Right forelimb (tissue), 1 donor: ENCODE data around the gene OR51B5.
"Not testable (repeated sequence)": the region's sequence is repeated elsewhere in the genome, so short reads cannot be mapped to it uniquely, and the experiment has no call there.

Experiments used
- DNase-seq: peaks from one replicate; pipeline ENCODE4 v3.0.0-alpha.2; 2018

OR51B5 gene, protein sequence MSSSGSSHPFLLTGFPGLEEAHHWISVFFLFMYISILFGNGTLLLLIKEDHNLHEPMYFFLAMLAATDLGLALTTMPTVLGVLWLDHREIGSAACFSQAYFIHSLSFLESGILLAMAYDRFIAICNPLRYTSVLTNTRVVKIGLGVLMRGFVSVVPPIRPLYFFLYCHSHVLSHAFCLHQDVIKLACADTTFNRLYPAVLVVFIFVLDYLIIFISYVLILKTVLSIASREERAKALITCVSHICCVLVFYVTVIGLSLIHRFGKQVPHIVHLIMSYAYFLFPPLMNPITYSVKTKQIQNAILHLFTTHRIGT

DNA sequence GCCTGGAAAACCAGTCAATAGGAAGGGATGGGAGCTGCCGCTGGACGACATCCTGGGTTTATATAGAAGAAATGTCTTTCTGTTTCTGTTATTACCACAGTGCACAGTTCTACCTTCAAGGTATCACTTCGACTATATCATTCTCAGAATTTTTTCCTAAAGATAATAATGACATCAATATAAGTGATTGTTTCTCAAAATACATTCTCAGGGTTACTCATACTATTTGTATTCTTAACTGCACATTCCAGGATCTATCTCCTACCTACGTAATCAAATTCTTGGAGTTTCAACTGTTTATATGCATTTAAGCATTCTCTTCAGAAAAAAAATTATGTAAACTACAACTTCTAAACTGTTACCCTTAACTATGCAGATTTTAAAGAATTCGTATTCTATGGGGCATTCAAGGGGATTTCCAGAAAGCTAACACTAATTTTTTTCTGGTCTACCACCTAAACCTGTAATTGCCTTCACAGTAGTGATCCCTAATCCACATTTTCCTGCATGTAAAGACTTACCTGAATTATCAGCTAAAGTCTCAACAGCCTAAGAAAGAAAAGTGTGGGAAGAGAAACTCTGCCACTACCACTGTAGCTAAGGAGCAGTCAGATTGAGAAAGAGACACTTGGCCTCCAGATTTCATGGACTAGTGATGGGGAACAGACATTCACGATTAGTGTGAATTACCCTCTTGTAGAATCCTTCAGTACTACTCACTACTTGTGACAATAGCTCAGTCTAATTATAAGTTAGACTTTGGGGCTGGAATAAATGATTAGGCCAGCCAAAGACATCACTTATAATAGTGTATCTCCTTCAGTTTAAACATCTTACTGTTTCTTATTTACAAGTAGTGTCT, at the start of gene OR51B5:
Gene OR51B5 (minus strand): TSS at position 51 of the 862 bp plus-strand sequence. CDS start 0 bp downstream, at position 51.
- no peak for DNase-seq

DNA sequence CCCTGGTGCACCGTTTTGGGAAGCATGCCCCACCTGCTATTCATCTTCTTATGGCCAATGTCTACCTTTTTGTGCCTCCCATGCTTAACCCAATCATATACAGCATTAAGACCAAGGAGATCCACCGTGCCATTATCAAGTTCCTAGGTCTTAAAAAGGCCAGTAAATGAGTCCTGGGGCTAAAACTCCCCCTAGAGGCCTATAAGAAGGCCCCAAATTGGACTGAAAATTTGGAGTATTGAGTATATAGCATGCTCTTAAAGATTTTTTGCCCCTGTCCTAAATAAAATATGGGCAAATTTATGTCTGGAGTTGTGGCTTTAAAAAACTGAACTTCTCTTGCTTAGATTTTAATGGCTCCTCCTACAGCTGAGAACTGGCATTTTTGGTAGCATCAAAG, 46.9 kb upstream of the OR51B5 start:
- no peak for DNase-seq

DNA sequence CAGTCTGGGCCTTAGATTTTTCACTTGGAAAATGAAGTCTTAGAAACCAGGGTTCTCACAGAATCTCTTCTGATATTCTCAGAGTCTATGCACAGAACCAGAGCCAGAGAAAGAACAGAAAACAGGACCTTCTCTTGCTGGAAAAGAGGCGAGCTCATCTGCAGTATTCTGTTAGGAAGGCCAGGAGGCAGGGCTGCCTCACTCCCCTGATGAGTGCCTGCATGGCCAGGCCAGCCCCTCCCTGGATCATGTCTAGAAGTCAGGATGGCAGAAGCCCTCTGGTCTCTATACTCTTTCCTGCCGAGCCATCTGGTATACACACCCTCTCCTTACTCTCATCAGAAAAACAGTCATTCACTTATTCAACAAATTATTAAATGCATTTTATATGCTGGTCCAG, 41.0 kb upstream of the OR51B5 start:
- no peak for DNase-seq

DNA sequence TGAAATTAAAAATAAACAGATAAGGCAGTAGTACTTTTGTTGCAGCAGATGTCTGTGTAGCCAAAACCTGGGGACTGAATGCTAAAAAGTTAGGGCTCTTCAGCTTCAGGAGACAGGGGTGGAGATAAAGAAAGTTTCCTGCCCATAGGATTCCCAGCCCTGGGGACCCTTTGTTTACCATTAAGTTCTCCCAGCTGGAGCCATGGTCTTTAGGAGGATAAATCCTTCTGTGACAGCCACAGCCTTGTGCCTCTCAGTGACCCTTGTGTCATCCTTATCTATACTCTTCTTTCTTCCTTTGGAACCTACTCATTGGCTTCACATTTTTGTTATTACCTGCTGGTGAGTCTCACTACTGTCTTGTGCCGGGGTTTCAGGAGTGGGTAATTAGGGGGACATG, 40.3 kb upstream of the OR51B5 start, which contains the start of gene OR51M1:
Gene OR51M1 (plus strand): TSS at position 237 of the 400 bp plus-strand sequence. CDS start 5,587 bp downstream, outside the sequence.
- no peak for DNase-seq

DNA sequence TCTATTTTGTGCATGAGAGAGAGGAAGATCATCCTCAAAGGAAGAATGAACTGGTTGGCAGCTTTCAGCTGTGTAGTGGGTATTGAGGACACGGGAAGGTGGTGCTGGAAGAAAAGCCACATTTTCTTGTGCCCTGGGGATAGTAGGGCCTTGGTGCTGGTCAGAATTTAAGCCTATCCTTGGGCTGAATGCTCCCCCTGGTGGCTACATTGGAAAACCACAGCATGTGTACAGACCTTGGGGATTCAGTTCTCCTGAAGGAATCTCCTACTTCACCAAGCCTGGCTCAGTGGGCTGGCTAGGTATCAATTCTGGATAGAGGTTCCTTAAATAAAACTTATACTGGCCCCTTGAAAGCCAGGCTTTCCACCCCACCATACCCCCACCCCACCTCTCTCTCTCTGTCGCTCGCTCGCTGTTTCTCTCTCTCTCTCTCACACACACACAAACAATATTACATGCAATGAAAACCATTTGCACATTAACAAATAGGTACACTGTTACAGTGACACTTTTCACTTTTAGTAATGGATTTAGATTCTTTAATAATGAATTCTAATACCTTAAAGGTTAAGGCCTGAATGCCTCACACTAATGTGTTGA, 37.5 kb upstream of the OR51B5 start:
- peak; percentile 47 for DNase-seq

DNA sequence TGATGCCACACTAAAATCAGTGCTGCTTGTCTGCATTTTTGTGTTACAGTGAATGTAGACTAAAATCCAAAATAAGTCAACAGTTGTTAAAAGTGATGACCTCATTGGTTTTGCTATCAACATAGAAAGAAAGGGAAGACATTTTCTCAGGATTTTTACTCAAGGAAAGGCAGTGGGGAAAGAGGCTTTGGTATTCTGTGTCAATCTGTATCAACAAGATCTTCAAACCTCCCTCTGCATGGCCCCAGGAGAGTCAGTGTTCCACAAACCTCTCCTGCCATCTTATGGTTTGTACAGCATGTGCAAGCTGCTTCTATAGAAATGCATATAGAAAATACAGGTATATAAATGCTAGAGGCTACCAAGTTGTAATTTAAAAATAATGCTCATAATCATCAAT, 26.5 kb upstream of the OR51B5 start:
- no peak for DNase-seq

DNA sequence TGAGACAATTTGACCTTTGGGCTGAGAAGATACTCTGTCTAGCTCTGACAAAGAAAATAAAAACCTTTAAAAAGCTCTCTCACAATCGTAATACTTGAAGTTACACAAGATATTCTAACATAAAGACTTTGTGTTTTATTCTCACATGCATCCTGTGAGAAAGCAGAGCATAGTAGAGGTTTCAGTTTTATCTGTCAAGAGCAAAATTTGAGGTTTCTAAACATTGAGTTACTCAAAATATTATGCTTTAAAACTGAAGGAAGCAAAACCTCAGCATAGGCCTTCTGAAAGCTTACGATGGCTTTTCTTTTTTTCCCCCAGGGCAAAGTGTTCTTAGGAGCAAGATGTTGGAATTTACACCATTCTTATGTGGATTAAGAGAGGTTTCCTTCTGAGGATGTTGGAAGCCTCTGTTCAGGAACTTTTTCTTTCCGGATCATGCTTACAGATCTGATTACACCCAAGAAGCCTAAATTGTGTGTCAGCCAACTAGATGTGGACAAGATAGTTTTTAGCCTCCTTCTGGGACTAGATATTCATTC, 25.2 kb upstream of the OR51B5 start:
- DNase-seq: no peak

DNA sequence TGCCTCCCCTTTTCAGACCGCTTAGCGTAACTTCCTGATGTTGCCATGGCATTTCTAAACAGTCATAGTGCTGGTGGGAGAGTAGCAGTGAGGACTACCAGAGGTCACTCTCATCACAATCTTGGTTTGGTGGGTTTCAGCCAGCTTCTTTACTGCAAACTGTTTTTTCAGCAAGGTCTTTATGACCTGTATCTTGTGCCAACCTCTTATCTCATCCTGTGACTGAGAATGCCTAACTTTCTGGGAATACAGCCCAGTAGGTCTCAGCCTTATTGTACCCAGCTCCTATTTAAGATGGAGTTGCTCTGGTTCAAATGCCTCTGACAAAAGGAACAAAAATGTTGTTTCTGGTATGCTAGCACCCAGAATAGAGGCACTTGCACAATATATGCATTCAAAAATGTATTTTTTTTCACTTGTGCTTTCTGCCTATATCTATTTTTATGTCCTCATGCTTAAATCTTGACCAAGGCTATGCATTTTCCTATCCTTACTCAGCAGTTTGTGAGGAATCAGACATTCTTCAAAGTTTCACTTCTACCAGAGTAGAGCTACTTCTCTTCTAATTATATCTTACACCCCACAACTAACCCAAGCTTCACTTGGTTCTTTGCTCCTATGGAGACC, 24.2 kb upstream of the OR51B5 start:
- DNase-seq: no peak

DNA sequence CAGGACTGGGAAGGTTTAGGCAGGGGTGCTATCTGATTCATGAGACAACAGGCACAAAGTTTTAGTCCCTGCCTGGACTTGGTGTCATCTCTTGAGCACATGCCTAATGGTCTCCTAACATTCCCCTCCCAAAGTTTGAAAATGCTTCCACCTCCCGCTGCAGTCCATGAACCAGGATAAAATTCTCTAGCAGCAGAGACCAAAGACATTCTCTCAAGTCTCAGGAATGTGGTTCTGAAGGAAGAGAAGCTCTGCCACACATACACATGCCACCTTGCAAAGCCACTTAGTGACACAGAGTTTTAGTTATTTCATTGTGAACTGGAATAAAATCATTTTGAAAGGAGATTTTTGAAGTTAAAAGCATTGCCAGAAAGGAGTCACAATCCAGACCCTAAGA, 23.5 kb upstream of the OR51B5 start:
- DNase-seq: no peak

DNA sequence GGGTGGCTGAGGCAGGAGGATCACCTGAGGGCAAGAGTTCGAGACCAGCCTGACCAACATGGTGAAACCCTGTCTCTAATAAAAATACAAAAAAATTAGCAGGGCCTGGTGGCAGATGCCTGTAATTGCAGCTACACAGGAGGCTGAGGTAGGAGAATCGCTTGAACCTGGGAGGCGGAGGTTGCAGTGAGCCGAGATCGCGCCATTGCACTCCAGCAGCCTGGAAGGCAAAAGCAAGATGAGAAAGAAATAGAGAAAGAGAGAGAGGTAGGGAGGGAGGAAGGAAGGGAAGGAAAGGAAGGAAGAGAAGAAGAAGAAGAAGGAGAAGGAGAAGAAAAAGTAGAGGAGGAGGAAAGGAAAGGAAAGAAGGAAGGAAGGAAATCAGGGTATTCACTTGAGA, 23.0 kb upstream of the OR51B5 start:
- not testable (repeated sequence) for DNase-seq

DNA sequence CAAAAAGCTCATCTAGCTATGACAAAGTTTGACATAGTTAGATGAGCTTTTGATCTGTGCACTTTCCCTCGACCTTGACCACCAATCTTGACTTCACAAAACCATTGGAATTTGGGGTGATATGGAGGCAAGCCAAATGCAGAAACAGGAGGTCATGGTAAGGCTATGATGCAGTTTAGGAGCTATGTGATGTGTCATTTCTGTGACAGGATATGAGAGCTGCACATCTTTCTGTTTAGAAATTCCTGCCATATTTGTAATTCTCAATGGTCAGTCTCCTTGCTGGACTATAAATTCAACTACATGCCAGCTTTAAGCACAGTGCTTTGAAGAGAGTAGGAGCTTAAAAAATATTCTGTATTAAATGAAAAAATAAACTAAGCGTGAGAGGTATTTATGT, 20.9 kb upstream of the OR51B5 start:
- no peak for DNase-seq

DNA sequence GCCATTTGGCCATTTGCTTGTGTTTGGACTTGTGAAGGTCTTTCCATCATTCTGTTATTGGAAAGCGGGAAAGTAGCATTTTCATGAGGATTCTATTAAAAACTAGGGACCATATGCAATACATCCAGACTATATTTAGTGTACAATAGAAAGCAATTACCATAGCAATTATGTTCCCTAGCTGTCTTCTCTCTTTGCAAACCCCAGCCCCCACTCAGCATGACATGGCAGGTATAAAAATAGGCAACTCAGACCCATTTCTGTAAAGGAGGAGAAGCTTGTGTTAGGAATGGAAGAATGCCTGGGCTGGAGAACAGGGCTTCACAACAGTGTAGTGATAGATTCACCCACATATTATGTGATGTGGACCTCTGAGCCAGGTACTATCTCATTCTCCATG, 20.4 kb upstream of the OR51B5 start:
- DNase-seq: no peak

DNA sequence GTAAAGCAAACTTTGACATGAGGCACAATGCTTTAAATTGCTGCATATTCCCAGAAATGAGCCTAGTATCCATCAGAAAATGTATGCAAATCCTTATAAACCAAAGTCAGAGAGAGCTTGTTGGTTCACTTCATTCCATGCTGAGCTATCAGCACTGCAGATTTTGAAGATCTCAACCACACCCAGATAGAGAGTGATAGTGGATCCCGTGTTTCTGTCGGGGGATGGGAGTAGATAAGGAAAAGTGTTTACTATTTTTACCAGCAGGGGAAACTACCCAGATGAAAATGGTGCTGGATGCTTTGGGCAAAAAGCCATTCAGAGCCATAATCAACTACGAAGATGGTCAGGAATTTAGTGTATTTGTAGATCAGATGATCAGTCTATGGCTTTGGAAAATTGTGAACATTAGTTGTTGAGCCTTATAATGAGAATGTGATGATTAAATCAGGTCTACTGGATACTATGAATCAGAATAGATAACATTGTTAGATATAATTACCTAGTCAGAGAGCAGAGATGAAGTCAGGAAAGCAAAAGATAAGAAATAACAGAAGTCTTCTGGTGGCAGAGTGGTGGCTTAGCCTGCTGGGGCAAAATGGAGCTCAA, 18.8 kb upstream of the OR51B5 start:
- DNase-seq: no peak

DNA sequence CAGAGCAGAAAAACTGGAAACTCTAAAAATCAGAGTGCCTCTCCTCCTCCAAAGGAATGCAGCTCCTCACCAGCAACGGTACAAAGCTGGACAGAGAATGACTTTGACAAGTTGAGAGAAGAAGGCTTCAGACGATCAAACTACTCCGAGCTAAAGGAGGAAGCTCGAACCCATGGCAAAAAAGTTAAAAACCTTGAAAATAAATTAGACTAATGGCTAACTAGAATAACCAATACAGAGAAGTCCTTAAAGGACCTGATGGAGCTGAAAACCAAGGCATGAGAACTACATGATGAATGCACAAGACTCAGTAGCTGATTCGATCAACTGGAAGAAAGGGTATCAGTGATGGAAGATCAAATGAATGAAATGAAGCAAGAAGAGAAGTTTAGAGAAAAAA, 12.7 kb upstream of the OR51B5 start:
- not testable (repeated sequence) for DNase-seq

DNA sequence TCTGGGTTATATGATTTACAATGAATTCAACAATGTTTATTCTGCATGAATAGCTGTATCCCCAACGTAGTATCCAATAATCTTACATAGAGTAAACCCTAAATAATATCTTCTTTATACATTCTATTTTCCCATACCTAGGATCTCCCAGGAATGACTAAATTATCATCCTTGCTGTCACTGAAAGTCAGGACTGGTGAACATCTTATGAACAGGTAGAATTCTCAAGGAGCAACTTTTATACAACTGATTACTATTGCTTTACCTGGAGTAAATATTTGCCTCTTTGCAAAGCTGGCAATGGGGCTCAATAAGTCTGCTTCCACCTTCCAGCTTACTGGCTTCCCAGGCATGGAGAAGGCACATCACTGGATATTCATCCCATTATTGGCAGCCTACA, 7.9 kb upstream of the OR51B5 start, which contains the start of gene OR51B6:
Gene OR51B6 (plus strand): TSS at position 301 of the 400 bp plus-strand sequence. CDS start 0 bp downstream, at position 301.
- no peak for DNase-seq

DNA sequence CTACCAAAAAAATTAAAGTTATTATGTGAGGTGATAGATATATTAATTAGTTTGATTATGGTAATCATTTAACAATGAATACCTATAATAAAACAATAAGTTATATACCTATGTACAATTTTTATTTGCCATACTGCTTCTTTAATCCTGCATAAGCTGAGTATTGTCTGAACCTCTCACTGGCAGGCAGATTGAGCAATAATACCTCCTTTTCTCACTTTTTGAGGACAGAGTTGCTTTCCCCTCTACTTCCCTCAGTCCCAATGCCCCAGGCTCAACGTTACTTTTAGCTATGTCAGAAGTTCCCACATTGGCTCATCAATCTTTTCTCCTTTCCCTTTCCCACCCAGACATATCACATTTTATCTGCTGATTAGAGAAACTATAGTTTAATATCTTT, 6.2 kb upstream of the OR51B5 start:
- DNase-seq: no peak

DNA sequence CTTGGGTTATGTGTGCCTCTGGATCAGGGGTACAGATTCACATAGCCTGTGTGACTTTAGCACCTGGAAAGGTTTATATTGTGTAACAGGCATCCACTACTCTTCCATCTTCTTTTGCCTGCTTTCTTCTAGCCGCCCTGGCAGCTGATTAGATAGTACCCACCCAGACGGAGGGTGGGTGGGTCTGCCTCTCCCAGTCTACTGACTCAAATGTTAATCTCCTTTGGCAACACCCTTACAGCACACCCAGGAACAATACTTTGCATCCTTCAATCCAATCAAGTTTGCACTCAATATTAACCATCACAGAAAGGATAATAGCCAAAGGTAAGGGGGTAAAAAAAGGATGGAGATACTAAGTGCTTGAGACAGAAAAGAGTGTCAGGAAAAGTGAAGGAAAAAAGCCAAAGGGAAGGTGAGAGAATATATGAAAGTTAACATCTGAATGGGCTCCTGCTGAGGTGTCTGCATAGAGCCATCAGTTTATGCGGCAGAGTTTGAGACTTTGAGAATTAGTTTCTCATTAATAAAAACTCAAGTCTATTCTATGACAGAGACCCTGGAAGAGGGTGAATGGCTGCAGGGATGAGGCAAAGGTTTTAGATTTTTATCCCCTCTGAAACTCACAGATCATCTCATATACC, 5.3 kb upstream of the OR51B5 start:
- no peak for DNase-seq

DNA sequence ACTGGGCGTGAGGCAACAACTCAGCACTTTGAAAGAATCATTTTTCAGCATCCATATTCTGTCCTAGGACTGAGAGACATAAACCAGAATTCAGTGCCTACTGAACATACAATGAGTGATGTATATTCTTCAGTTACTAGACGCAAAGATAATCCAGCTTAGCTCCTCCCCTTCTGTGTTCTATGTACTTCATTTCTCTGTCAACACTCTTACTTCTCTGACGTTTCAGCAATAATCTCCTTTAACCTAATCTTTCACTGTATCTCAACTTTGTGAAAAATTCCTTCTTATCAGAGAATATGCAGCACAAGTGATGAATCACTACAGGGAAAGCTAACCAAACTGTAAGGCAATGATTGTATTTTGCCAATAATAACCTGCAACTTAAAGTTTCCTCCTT, 2.5 kb upstream of the OR51B5 start:
- DNase-seq: no peak

DNA sequence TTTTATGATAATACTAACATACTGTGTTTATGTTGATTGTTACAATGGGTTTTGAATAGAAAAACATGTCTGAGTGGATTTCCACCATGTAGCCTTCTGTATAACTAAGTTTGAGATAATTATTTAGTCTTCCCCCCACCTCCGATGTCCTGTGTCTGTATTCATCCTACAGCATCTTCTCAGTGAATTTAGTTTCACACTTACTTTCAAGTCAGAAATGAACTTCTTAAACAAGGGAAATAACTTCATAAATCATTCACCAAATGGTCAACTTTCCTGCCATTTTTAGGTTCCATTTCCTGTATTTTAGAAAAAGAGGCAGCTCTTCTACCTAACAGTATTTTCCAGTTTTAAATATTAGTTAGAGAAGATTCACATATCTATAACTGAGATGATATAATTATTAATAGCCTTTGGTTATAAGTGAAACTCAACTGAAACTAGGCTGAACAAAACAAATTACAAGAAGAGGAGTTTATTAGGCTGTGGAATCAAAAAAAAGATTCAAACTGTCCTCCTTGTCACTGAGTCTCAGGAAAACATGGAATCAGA, 3.5 kb downstream of the OR51B5 start:
- no peak for DNase-seq

DNA sequence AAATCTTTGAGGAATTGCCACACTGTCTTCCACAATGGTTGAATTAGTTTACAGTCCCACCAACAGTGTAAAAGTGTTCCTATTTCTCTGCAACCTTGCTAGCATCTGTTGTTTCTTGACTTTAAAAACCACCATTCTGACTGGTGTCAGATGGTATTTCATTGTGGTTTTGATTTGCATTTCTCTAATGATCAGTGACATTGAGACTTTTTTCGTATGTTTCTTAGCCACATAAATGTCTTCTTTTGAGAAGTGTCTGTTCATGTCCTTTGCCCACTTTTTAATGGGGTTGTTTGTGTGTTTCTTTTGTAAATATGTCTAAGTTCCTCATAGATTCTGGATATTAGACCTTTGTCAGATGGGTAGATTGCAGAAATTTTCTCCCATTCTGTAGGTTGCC, 6.1 kb downstream of the OR51B5 start:
- DNase-seq: not testable (repeated sequence)

DNA sequence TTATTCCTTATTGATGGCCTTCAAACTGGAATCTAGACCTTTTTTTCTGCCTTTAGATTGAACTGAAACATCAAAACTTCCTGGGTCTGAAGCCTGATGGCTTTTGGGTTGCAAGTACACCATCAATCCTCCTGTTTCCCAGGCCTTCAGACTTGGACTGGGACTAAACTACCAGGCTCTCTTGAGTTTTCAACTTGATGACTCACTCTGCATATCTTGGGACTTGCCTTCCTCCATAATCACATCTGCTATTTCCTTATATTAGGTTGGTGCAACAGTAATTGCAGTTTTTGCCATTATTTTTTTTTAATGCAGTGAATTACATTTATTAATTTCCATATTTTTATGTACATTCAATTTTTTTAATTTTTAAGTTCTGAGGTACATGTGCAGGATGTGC, 7.0 kb downstream of the OR51B5 start:
- no peak for DNase-seq
